HG03342 (cell line): ENCODE data around the gene USH1G.
A peak's percentile ranks its signal among the peaks of the same experiment; 100 is the strongest.
"Not testable (repeated sequence)": the region's sequence is repeated elsewhere in the genome, so short reads cannot be mapped to it uniquely, and the experiment has no call there.

Experiments
- ATAC-seq: cut with Tn5 transposase; IDR thresholded peaks from one replicate; pipeline ENCODE4 v1.9.1; 2021; ENCODE audit warnings: mild to moderate bottlenecking, moderate library complexity; ENCODE audit not compliant: unreplicated experiment

USH1G gene

DNA sequence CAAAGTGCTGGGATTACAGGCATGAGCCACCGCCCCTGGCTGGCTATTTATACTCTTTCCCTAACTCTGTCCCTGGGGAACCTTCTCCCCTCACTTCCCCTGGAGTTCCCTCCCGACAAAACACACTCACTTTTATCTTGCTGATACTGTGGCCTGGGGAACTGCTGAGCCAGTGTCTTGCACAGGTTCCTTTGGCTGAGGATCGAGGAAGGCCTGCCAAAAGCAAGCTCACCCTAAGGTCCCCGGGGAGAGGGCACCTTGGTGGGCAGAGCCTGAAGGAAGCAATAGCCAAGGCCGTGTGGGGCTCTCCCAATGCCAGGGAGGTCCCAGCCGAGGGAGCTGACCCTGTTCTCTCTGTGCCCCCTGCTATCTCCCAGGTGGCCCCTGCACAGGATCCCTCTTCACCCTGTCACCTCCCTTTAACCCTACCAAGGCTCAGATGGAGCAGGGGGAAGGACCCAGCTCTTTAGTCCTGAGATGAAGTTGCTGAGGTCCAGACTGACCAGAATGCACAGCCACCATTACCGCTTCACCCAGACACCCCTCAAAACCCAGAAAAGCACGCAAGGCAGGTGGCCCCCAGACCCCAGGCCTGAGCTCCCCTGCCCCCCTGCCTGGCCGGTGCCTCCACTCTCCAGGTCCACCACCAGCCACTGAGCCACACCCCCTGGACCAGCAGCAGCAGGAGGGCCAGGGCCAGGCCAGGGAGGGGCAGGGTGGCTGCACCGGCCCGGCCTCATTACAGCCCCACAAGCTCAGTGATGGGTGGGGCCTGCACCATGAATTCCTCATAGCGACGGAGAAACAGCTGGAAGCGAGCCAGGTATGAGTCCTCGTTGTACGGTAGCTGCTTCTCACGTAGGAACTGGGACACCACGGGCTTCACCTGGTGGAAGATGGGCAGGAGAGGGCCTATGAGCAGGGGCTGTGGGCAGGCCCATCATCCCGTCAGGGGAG lies 45.2 kb downstream of the USH1G start:
- ATAC-seq = no peak

DNA sequence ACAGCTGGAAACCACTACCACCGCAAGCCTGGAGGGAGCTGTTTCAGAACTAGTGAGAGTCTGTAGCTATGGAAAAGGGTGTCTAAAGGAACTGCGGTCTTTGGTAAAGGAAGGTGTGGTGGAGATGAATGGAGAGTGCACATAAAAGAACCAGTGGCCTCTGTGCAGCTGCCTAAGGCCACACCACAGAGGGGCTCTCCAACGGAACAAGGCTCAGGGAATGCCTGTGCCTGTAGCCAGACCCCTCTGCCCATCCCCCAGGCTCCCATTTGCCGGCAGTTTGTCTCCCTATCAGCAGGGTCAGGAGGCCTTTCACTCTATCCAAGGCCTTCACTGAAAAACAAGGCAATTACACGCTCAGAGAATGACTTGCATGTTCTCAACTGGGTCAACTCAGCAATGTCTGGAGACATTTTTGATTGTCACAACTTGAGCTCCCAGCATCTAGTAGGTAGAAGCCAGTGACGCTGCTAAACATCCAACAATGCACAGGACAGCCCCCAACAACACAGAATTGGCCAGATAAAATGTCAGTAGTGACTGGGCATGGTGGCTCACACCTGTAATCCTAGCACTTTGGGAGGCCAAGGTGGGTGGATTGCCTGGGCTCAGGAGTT lies 47.0 kb downstream of the USH1G start:
- no peak for ATAC-seq

DNA sequence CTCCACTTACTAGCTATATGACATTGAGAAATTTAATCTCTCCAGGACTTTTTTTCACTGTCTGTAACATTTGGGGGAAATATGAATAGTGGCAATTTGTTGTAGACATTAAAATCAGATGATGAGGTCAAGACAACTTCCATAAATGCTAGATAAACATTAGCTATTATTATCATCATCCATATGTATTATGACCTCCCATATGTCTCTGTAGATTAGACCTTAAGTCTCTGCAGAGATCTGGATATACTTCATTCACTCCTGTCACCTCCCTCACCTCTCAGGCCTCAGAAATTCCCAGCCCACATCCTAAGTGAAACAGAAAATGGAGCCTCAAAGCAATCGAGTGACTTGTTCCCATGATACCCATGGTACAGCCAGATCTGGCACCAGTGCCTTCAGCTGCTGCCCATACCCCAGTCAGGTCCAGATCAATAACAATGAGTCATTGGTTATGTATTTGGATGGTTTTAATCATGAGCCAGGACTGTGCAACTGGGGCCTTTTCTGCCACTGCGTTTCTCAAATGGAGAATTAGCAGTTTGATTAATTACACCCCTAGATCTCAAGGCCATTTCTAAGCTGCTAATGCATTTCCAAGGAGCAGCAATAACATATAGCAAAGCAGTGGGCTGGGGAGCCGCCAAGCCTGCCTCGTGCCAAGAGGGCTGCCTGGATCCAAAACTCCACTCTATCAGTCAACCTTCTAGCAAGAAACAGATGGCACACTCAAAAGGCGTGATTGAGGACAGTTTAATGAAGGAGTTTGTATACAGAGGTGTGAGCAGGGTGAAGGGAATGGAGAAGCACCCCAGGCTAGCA lies 47.7 kb downstream of the USH1G start:
- no peak for ATAC-seq

DNA sequence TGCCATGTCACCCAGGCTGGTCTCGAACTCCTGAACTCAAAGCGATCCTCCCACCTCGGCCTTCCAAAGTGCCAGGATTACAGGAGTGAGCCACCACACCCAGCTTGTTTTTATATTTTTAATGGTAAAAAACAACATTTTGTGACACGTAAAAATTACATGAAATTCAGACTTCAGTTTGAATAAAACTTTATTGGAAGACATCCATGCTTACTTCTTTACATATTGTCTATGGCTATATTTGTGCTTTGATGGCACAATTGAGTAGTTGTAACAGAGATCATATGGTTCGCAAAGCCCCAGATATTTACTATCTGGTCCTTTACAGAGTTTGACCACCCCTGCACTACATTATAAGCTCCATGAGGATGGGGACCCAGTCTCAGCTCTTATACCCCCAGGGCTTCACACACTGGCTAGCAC lies 48.4 kb downstream of the USH1G start:
- no peak for ATAC-seq

DNA sequence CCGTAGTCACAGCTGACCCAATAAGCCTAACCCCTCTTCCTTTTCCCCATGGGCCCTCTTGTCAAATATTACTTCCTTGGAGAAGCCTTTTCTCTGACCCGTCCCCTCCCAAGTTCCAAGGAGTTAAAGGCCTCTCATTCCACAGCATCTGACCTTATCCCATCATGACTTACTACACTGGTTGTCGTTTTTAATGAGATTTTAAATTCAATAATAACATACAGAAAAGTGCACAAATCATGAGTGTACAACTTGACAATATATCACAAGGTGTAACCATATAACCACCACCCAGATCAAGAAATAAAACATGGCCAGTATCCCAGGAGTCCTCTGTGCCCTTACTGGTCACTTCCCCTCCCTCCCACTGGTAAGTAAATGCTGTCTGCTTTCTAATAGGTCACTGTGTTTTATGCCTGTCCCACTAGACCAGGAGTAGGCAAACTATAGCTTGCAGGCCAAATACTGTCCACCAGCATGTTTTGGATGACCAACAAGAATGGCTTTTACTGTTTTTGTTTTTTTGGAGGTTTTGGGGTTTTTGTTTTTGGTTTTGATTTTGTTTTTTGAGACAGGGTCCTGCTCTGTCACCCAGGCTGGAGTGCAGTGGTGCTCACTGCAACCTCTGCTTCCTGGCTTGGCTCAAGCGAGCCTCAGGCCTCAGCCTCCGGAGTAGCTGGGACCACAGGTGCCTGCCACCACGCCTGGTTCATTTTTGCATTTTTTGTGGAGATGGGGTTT lies 49.0 kb downstream of the USH1G start:
- ATAC-seq = no peak

DNA sequence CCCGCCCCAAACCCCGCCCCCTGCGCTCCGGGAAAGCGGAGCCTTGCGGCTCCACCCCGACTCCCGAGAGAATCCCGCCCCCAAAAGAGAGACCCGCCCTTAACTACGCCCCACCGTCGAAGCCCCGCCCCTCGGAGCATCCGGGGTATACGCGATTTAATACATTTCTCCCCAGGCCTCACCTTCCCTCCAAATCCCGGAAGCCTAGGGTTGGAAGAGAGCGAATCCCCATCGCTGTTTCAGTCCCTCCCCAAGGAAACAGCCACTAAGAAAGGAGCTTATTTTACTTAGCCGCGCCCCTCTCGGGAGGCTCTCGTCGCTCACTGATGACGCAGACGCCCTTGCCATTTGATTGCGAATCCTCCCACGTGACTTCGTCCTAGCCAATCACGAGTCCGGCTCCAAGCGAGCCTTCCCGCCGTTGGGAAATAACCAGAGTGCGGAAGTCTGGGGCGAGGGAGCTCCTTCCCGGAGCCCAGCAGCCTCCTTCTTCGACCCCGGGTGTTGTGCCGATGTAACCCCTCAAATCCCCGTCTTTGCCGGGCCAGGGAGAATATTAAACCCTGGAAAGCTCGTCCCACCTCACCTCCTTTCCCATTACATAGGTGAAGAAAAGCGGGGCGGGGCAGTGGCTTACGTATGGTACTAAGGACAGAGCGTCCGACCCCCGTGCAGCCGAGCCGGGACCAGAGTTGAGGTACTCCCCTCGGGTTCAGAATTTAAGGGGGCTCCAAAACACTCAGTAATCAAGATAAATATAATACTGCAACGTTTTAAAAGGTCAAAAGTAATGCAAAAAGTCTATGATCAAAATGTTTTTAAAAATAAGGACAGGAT lies 49.8 kb downstream of the USH1G start:
- ATAC-seq = peak; percentile 82

DNA sequence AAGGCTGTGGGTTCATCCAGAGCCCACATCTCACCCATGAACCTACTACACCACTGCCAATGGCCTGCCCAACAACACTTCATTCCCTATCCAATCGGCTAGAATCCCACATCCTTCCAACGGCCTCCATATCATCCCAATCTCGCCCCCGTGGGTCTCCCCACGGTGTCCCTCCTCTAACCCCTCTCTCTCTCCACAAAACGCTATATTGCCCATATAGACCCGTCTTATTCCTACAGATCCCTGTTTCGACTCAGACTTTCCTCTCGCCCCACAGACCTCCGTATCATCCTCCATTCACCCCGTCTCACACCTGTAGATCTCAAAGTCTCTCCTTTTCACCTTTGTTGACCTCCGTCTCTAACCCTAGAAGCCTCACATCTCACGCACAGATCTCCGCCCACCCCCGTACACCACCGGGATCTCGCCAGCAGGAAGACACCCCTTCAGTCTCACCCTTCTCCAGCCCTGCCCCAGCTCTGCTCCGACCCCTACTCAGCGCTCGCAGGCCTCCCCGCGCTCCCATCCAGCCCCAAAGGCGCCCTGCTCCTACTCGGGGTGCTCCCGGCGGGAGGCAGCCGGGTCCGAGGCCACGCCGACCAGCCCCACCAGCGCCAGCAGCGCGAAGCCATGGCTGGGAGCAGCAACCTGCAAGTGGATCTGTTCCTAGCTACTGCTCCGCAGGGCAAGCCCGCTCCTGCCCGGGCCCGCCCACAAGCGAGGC lies 50.6 kb downstream of the USH1G start, which contains the start of gene FDXR:
FDXR (minus strand) TSS at position 682 of the 724 bp plus-strand sequence; CDS start at position 632, 50 bp downstream.
- peak; percentile 23 for ATAC-seq

DNA sequence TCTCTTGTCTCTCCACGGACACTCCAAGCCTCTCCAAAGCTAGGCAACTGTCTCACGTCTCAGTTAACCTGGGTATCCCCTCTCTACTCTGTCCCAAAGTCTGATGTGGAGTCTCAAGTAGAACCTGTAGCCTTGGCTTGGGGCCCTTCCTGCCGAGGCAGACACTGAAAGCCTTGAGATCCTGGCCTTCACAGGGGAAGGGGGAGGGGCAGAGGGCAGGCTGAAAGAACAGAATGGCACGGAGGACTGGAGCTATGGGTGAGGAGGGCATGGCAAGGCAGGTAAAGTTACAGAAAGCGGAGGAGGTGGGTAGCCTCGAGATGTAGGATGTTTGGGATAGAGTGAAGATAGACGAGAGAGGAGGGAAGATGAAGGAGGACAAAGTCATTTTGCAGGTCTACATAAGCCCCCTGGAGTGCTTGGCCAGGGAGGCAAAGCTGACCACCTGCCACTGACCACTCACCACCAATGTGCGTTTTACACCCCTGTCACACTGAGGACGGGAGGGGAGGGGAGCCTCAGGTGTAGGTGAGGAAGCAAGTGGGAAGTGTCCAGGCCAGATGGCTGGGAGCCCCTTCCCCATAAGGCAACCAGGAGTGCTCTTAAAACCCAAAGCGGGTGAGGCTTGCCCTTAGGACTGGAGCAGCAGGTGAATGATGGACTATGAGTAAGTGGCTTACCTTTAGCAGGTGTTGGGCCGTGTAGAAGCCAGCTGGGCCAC lies 51.5 kb downstream of the USH1G start:
- ATAC-seq = no peak

DNA sequence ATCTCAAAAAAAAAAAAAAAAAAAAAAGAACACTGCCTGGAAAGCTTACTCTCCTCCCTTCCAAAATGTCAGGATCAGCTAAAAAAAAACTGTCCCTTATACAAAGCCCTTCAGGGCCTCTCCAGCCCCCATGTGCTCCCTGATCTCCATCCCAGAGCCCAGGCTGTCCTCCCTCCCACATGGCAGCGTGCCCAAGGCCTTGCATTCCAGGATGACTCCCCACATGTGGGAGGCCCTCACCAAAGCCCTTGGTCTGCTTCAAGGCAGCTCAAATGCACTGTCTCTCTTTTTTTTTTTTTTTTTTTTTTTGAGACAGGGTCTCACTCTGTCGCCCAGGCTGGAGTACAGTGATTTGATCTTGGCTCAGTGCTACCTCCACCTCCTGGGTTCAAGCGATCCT lies 52.5 kb downstream of the USH1G start:
- ATAC-seq = no peak

DNA sequence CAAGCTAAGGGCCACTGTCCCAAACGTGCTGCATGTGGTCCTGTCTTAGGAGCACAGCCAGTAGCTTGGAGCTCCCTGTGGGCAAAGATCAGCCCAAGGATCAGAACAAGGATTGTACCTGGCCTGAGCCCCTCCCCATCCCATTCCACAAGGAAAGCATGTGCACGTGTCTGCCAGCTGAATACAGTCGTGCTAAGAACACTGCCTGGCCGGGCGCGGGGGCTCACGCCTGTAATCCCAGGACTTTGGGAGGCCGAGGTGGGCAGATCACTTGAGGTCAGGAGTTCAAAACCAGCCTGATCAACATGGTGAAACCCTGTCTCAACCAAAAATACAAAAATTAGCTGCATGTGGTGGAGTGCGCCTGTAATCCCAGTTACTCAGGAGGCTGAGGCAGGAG lies 53.0 kb downstream of the USH1G start:
- ATAC-seq = not testable (repeated sequence)

DNA sequence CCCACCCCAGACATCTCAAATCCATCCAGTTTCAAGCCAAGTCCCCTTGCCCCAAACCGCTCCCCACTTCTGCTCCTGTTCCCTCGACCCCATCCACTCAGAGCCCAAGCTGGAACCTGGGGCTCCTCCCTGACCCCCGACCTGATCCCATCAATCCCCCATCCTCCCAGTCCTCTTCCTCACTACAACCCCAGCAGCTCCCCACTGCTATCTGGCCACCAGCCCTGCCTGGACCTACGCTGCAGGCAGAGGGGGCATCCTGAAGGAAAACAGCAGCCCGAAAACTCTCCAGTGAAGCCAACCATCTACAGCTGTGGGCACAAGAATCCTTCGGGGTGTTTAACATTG lies 54.2 kb downstream of the USH1G start:
- ATAC-seq = no peak

DNA sequence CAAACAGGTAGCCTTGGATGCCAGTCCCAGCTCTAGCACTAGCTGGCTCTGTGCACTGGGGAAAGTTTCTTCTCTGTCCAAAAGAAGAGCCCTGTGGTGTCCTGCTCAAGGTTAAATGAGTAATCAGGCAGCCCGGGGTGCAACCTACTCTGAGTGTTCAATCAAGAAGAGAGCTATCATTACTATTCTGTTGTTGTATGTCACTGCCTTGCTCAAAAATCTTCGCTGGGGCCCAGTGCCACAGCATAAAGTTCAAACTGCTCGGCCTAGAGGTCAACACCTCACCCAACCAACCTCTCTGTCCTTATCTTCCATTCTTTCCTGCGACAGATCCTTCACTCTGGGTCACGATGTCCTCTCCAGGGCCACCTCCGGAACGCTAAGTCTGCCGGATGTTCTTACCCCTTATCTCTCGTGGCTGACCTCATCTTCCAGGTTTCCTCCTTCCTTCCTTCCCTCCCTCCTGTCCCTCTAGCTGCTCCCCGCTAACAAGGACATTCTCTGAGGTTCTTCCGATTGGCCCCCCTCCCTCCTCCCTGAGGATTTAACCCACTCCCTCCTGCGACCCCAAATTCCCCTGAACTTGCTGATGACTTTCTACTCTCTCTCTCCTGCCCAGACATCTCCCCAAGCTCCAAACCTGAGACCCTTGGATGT lies 54.7 kb downstream of the USH1G start:
- no peak for ATAC-seq

DNA sequence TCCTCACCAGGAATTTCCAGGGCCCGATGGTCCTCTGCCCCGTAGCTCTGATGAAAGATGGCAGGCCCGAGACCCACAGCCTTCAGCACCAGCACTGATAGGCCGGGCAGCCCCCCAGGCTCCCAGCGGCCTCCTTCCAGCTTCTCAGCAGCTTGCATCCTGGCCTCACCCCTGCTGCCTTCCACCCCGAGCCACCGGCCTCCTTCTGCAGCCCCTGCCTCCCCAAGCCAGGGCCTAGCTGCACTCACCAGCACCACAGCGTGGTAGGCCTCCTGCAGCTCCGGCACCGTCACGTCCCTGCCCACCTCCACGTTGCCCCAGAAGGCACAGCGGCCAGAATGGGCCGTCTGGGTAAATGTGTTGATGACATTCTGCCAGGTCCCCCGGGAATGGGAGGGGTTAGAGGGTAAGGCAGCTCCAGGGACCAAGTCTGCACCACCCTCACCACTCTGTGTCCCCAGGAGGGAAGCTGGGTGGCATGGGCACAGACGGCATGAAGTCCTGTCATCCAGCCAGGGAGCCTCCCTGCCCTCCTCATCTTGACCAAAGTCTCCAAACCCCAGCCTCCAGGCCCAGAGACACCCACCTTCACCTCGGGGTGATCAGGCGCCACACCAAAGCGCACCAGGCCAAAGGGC lies 56.7 kb downstream of the USH1G start:
- ATAC-seq = no peak
